DMS153 (cell line): Measurements from ENCODE around the gene OR7G1.
A peak's percentile ranks its signal among the peaks of the same experiment; 100 is the strongest.

Experiments
- DNase-seq: peaks from one replicate; lab custom pipeline; 2025; lab: John Stamatoyannopoulos, UW

The OR7G1 gene

GRCh38 chr19:9115307-9115813 lies at the start of gene OR7G1:
OR7G1 (minus strand) TSS chr19:9115763; CDS start chr19:9115763, 0 bp downstream.
- DNase-seq = no peak

- no peak for DNase-seq
These were observed 49.7 kb upstream of the OR7G1 start for GRCh38 chr19:9165261-9165660.

GRCh38 chr19:9161427-9161826 lies 45.9 kb upstream of the OR7G1 start:
- DNase-seq = no peak

- DNase-seq = no peak
These were observed 44.3 kb upstream of the OR7G1 start for GRCh38 chr19:9159891-9160290.

GRCh38 chr19:9156304-9156703 lies 40.7 kb upstream of the OR7G1 start:
- no peak for DNase-seq

GRCh38 chr19:9155591-9155990 lies 40.0 kb upstream of the OR7G1 start:
- no peak for DNase-seq

GRCh38 chr19:9151367-9151766 lies 35.8 kb upstream of the OR7G1 start:
- no peak for DNase-seq

- DNase-seq = no peak
These were observed 35.1 kb upstream of the OR7G1 start for GRCh38 chr19:9150650-9151049.

GRCh38 chr19:9149997-9150396 lies 34.4 kb upstream of the OR7G1 start:
- DNase-seq = no peak

GRCh38 chr19:9148697-9149096 lies 33.1 kb upstream of the OR7G1 start:
- DNase-seq = no peak

- no peak for DNase-seq
These were observed 31.3 kb upstream of the OR7G1 start for GRCh38 chr19:9146882-9147281.

GRCh38 chr19:9144920-9145319 lies 29.4 kb upstream of the OR7G1 start:
- no peak for DNase-seq

- DNase-seq = peak; percentile 88
These were observed 24.8 kb upstream of the OR7G1 start, which contains the start of gene ZNF317 for GRCh38 chr19:9140159-9140874. ZNF317 (plus strand) TSS chr19:9140397; CDS start chr19:9156017, 15,620 bp downstream.

- DNase-seq = no peak
These were observed 24.1 kb upstream of the OR7G1 start for GRCh38 chr19:9139609-9140158.

- DNase-seq = no peak
These were observed 16.9 kb upstream of the OR7G1 start for GRCh38 chr19:9132422-9132821.

GRCh38 chr19:9130965-9131364 lies 15.4 kb upstream of the OR7G1 start:
- no peak for DNase-seq

- DNase-seq = no peak
These were observed 12.6 kb upstream of the OR7G1 start for GRCh38 chr19:9128171-9128570.

- no peak for DNase-seq
These were observed 11.4 kb upstream of the OR7G1 start, which contains the start of gene OR7G3 for GRCh38 chr19:9126900-9127405. OR7G3 (minus strand) TSS chr19:9126950; CDS start chr19:9126950, 0 bp downstream.

- DNase-seq = no peak
These were observed 984 bp upstream of the OR7G1 start for GRCh38 chr19:9116547-9116946.

GRCh38 chr19:9109959-9110358 lies 5.6 kb downstream of the OR7G1 start:
- no peak for DNase-seq

GRCh38 chr19:9107375-9107774 lies 8.2 kb downstream of the OR7G1 start, which contains the start of gene OR7G2:
OR7G2 (minus strand) TSS chr19:9107475; CDS start chr19:9103243, 4,232 bp downstream.
- DNase-seq = no peak

GRCh38 chr19:9086761-9087160 lies 28.8 kb downstream of the OR7G1 start, which contains the start of gene OR1M1:
OR1M1 (plus strand) TSS chr19:9087061; CDS start chr19:9093245, 6,184 bp downstream.
- no peak for DNase-seq

GRCh38 chr19:9078651-9079050 lies 36.9 kb downstream of the OR7G1 start:
- DNase-seq = no peak
